Neural cell (in vitro differentiated cells): ENCODE results near the gene JMJD8. TPM values are rescaled to one million over a fixed set of nuclear protein-coding genes. Genes with fewer than 3 reads are reported as not detected.

Experiments
- H2AFZ ChIP-seq: fragments of 200-600, 300-800 bp; sonication (generic), shearing (Covaris generic); 2 replicates; pipeline ENCODE4 v1.6.0; 2014; ENCODE audit warnings: low read depth, mild to moderate bottlenecking, antibody characterized with exemption, low read length, moderate library complexity
- H3F3A ChIP-seq: fragments of 200-600 bp; shearing (Covaris generic); 2 replicates; pipeline ENCODE4 v1.6.1; 2016; ENCODE audit warnings: mild to moderate bottlenecking, moderate library complexity, mixed read lengths, antibody characterized with exemption, low read length; ENCODE audit not compliant: insufficient read depth, poor library complexity, severe bottlenecking
- H3K27ac ChIP-seq: fragments of 200-600, 300-800 bp; sonication (generic), shearing (Covaris generic); 2 replicates; pipeline ENCODE4 v1.5.1; 2014; ENCODE audit warnings: mild to moderate bottlenecking, low read length, moderate library complexity
- H3K27me3 ChIP-seq: fragments of 300-800, 200-600 bp; sonication (generic), shearing (Covaris generic); 2 replicates; pipeline ENCODE4 v1.6.0; 2014; ENCODE audit warnings: mild to moderate bottlenecking, low read depth, low read length, moderate library complexity; ENCODE audit not compliant: insufficient read depth
- H3K36me3 ChIP-seq: fragments of 300-800, 200-600 bp; sonication (generic), shearing (Covaris generic); 2 replicates; pipeline ENCODE4 v1.5.1; 2014; ENCODE audit warnings: mild to moderate bottlenecking, antibody characterized with exemption, low read length, moderate library complexity; ENCODE audit not compliant: insufficient read depth
- H3K4me2 ChIP-seq: fragments of 300-800, 200-600 bp; sonication (generic), shearing (Covaris generic); 2 replicates; pipeline ENCODE4 v1.6.0; 2014; ENCODE audit warnings: mild to moderate bottlenecking, low read length
- H3K4me3 ChIP-seq: fragments of 300-800, 200-600 bp; sonication (generic), shearing (Covaris generic); 2 replicates; pipeline ENCODE4 v1.5.1; 2014; ENCODE audit warnings: mild to moderate bottlenecking, low read length, moderate library complexity
- H3K79me2 ChIP-seq: fragments of 200-600 bp; shearing (Covaris generic); replicated peaks from 2 replicates; pipeline ENCODE4 v1.6.0; 2014; ENCODE audit warnings: mild to moderate bottlenecking, low read length, moderate library complexity; ENCODE audit not compliant: insufficient read depth
- H3K9ac ChIP-seq: fragments of 300-800, 200-600 bp; sonication (generic), shearing (Covaris generic); 2 replicates; pipeline ENCODE4 v1.6.1; 2016; ENCODE audit warnings: mild to moderate bottlenecking, low read length, mixed read lengths
- H3K9me2 ChIP-seq: fragments of 200-600 bp; shearing (Covaris generic); 2 replicates; pipeline ENCODE4 v1.6.1; 2016; ENCODE audit warnings: mild to moderate bottlenecking, low read length, mixed read lengths; ENCODE audit not compliant: insufficient read depth
- H3K9me3 ChIP-seq: fragments of 200-600, 300-800 bp; sonication (generic), shearing (Covaris generic); 2 replicates; pipeline ENCODE4 v1.6.1; 2016; ENCODE audit warnings: mild to moderate bottlenecking, mixed run types, low read length, moderate library complexity, mixed read lengths
- H4K20me1 ChIP-seq: fragments of 200-600 bp; shearing (Covaris generic); 2 replicates; pipeline ENCODE4 v1.6.1; 2016; ENCODE audit warnings: mild to moderate bottlenecking, mixed run types; ENCODE audit not compliant: insufficient read depth
- CTCF ChIP-seq: fragments of 450-650 bp; IDR thresholded peaks from 2 replicates; pipeline ENCODE4 v1.5.1; 2014; ENCODE audit warnings: antibody characterized with exemption, mild to moderate bottlenecking, moderate library complexity; ENCODE audit not compliant: poor library complexity, severe bottlenecking
- EP300 ChIP-seq: fragments of 450-650 bp; conservative IDR thresholded peaks from 2 replicates; pipeline ENCODE4 v1.6.1; 2014; ENCODE audit warnings: antibody characterized with exemption, mild to moderate bottlenecking, moderate library complexity; ENCODE audit not compliant: poor library complexity, severe bottlenecking
- EZH2 ChIP-seq: fragments of 200-600, 300-800 bp; shearing (Covaris generic), sonication (generic); IDR thresholded peaks from 2 replicates; pipeline ENCODE4 v1.6.1; 2014; ENCODE audit warnings: antibody characterized with exemption, low read length, borderline replicate concordance, mild to moderate bottlenecking; ENCODE audit not compliant: insufficient read depth, poor library complexity, severe bottlenecking
- MXI1 ChIP-seq: fragments of 450-650 bp; conservative IDR thresholded peaks from 2 replicates; pipeline ENCODE4 v1.6.1; 2014; ENCODE audit warnings: antibody characterized with exemption, mild to moderate bottlenecking; ENCODE audit not compliant: poor library complexity, severe bottlenecking
- POLR2AphosphoS5 ChIP-seq: IDR thresholded peaks from 2 replicates; pipeline ENCODE4 v1.6.1; 2012
- RAD21 ChIP-seq: fragments of 450-650 bp; conservative IDR thresholded peaks from 2 replicates; pipeline ENCODE4 v1.6.1; 2014; ENCODE audit warnings: antibody characterized with exemption, mild to moderate bottlenecking, moderate library complexity
- REST ChIP-seq: IDR thresholded peaks from 2 replicates; pipeline ENCODE4 v1.6.1; 2012; ENCODE audit warnings: borderline replicate concordance
- SMC3 ChIP-seq: fragments of 450-650 bp; conservative IDR thresholded peaks from 2 replicates; pipeline ENCODE4 v1.6.1; 2014; ENCODE audit warnings: antibody characterized with exemption, mild to moderate bottlenecking, moderate library complexity; ENCODE audit not compliant: poor library complexity
- TAF1 ChIP-seq: IDR thresholded peaks from 2 replicates; pipeline ENCODE4 v1.6.1; 2012; ENCODE audit warnings: low read depth
- polyA plus RNA-seq: library from polyadenylated mRNA; depleted of rRNA; stranded (reverse); fragments of >200 nt; gene quantifications from 2 replicates; pipeline ENCODE4 v1.2.3, GENCODE V29; 2014

The JMJD8 gene
- polyA plus RNA-seq, 1 donor from 2014 or later: 44.7 TPM

DNA sequence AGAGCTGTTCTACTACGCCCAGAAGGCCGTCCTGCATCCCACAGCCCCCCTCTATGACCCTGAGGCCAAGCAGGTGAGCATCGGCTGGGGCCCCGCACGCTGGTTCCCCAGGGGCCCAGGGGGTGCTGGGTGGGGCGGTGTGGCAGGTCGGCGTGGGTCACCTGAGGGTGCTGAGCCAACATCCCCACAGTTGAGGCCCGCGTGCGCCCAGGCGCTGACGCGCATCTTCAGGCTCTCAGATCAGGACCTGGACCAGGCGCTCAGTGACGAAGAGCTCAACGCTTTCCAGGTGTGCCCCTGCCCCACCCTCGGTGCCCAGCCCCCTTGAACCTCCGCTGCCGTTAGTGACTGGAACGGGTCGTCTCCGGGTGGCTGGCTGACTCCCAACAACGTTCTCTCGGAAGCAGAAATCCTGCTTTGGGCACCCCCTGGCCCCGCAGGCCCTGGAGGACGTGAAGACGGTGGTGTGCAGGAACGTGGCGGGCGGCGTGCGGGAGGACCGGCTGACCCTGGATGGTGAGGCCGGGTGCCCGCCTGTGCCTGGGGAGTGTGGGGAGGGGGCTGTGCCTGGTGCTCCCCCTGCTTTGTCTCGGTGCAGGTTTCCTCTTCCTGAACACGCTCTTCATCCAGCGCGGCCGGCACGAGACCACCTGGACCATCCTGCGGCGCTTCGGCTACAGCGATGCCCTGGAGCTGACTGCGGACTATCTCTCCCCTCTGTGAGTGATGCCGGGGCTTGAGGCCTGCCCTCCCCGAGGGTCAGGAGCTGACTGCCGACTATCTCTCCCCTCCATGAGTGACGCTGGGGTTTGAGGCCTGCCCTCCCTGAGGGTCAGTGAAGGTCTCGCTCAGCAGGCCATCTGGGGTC lies 13.4 kb downstream of the JMJD8 start:
- no peak overlapping the region for H3K4me2 ChIP-seq
- no peaks in the 10 kb centered on the region for H3K9me3 ChIP-seq
- no peaks in the 10 kb centered on the region for H4K20me1 ChIP-seq
- H3K36me3 ChIP-seq: no peaks in the 10 kb centered on the region
- no peak overlapping the region for H3K9ac ChIP-seq
- H3K27me3 ChIP-seq: peaks cover 3% of the 10 kb centered on the region
- H3K4me3 ChIP-seq: no peak overlapping the region
- no peak for TF ChIP-seq POLR2AphosphoS5
- no peak for TF ChIP-seq MXI1
- TF ChIP-seq CTCF: no peak
- no peak for TF ChIP-seq RAD21
- TF ChIP-seq TAF1: no peak
- TF ChIP-seq REST: no peak
- TF ChIP-seq EP300: no peak
- TF ChIP-seq EZH2: no peak
- no peak for TF ChIP-seq SMC3
- no peaks in the 10 kb centered on the region for H3F3A ChIP-seq
- no peaks in the 10 kb centered on the region for H3K9me2 ChIP-seq
- H2AFZ ChIP-seq: no peak overlapping the region
- H3K79me2 ChIP-seq: peaks cover 9% of the 10 kb centered on the region
- H3K27ac ChIP-seq: no peak overlapping the region

- H3F3A ChIP-seq: no peaks in the 10 kb centered on the region
- H4K20me1 ChIP-seq: no peaks in the 10 kb centered on the region
- H2AFZ ChIP-seq: no peak overlapping the region
- peaks cover 9% of the 10 kb centered on the region for H3K79me2 ChIP-seq
- no peaks in the 10 kb centered on the region for H3K36me3 ChIP-seq
- peak overlapping the region; percentile 98 for H3K4me3 ChIP-seq
- H3K9me3 ChIP-seq: no peaks in the 10 kb centered on the region
- H3K4me2 ChIP-seq: no peak overlapping the region
- no peaks in the 10 kb centered on the region for H3K27me3 ChIP-seq
- H3K9ac ChIP-seq: no peak overlapping the region
- H3K9me2 ChIP-seq: no peaks in the 10 kb centered on the region
- no peak overlapping the region for H3K27ac ChIP-seq
- TF ChIP-seq POLR2AphosphoS5 (no peak), SMC3 (no peak), CTCF (no peak), REST (no peak), EP300 (no peak), RAD21 (no peak), MXI1 (no peak), TAF1 (no peak), EZH2 (no peak)
These were observed 14.5 kb downstream of the JMJD8 start for GRCh38 chr16:669666-670065.
